ENCODE results near the gene ASCL4.

Gene ASCL4

GRCh38 chr12:107776171-107776570 lies 1.7 kb downstream of the ASCL4 start:
- Histone ChIP-seq H3K36me3 (ENCODE audit: control insufficient read depth in 1 of 2, insufficient read depth in 2 of 2, low read length in 2 of 2) (no peaks in the 10 kb centered on the region), H3K27ac (ENCODE audit: low read depth, low read length) (no peak overlapping the region), H3K4me3 (ENCODE audit: low read depth in 1 of 2, low read length in 2 of 2) (no peak overlapping the region), H3K4me1 (ENCODE audit: control insufficient read depth in 1 of 2, insufficient read depth in 2 of 2, low read length in 2 of 2) (peaks cover 0 to 4% of the 10 kb centered on the region in 2 donors), H3K9me3 (ENCODE audit: control insufficient read depth in 1 of 2, low read length in 2 of 2) (no peaks in the 10 kb centered on the region), H3K27me3 (ENCODE audit: control insufficient read depth in 1 of 2, insufficient read depth in 2 of 2, low read length in 2 of 2) (peaks cover 16 to 39% of the 10 kb centered on the region in 2 donors), H3K9ac (ENCODE audit: low read depth in 1 of 2, low read length in 2 of 2) (no peak overlapping the region)

GRCh38 chr12:107778383-107779025 lies 4.0 kb downstream of the ASCL4 start:
- H3K9ac ChIP-seq (ENCODE audit: low read depth in 1 of 2, low read length in 2 of 2) = no peak overlapping the region
- peaks cover 0 to 4% of the 10 kb centered on the region in 2 donors for H3K4me1 ChIP-seq (ENCODE audit: control insufficient read depth in 1 of 2, insufficient read depth in 2 of 2, low read length in 2 of 2)
- H3K9me3 ChIP-seq (ENCODE audit: control insufficient read depth in 1 of 2, low read length in 2 of 2) = no peaks in the 10 kb centered on the region
- no peaks in the 10 kb centered on the region for H3K36me3 ChIP-seq (ENCODE audit: control insufficient read depth in 1 of 2, insufficient read depth in 2 of 2, low read length in 2 of 2)
- H3K27ac ChIP-seq (ENCODE audit: low read depth, low read length) = no peak overlapping the region
- H3K27me3 ChIP-seq (ENCODE audit: control insufficient read depth in 1 of 2, insufficient read depth in 2 of 2, low read length in 2 of 2) = peaks cover 16 to 38% of the 10 kb centered on the region in 2 donors
- H3K4me3 ChIP-seq (ENCODE audit: low read depth in 1 of 2, low read length in 2 of 2) = no peak overlapping the region

- no peaks in the 10 kb centered on the region for H3K9me3 ChIP-seq (ENCODE audit: control insufficient read depth in 1 of 2, low read length in 2 of 2)
- H3K27ac ChIP-seq (ENCODE audit: low read depth, low read length) = no peak overlapping the region
- peaks cover 12 to 30% of the 10 kb centered on the region in 2 donors for H3K27me3 ChIP-seq (ENCODE audit: control insufficient read depth in 1 of 2, insufficient read depth in 2 of 2, low read length in 2 of 2)
- H3K4me1 ChIP-seq (ENCODE audit: control insufficient read depth in 1 of 2, insufficient read depth in 2 of 2, low read length in 2 of 2) = peaks cover 3 to 4% of the 10 kb centered on the region in 2 donors
- no peak overlapping the region for H3K9ac ChIP-seq (ENCODE audit: low read depth in 1 of 2, low read length in 2 of 2)
- no peak overlapping the region for H3K4me3 ChIP-seq (ENCODE audit: low read depth in 1 of 2, low read length in 2 of 2)
- no peaks in the 10 kb centered on the region for H3K36me3 ChIP-seq (ENCODE audit: control insufficient read depth in 1 of 2, insufficient read depth in 2 of 2, low read length in 2 of 2)
Observed at GRCh38 chr12:107779077-107779831, 4.8 kb downstream of the ASCL4 start.

GRCh38 chr12:107780298-107780697 lies 5.8 kb downstream of the ASCL4 start:
- Histone ChIP-seq H3K4me1 (ENCODE audit: control insufficient read depth in 1 of 2, insufficient read depth in 2 of 2, low read length in 2 of 2) (peaks cover 4 to 5% of the 10 kb centered on the region in 2 donors), H3K27ac (ENCODE audit: low read depth, low read length) (no peak overlapping the region), H3K9ac (ENCODE audit: low read depth in 1 of 2, low read length in 2 of 2) (no peak overlapping the region)

DNA sequence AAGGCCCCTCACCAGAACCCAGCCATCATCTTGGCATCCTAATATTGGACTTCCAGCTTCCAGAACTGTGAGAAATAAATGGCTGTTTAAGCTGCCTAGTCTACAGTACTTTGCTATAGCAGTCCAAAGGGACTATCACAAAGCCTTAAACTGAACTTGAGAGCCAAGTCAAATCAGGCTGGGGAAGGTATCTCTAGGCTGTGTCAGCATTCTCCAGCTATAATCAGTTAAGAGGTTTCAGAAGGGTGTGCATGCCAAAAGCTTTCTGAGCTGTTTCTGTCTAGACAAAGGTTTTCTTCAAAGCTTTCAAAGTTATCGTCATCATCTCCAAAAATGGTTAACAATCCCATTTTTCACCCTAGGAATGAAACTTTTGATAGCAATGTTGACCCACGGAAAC lies 7.6 kb downstream of the ASCL4 start:
- H3K27ac ChIP-seq (ENCODE audit: low read depth, low read length) = no peak overlapping the region
- H3K9me3 ChIP-seq (ENCODE audit: control insufficient read depth in 1 of 2, low read length in 2 of 2) = no peaks in the 10 kb centered on the region
- no peak overlapping the region for H3K9ac ChIP-seq (ENCODE audit: low read depth in 1 of 2, low read length in 2 of 2)
- no peaks in the 10 kb centered on the region for H3K36me3 ChIP-seq (ENCODE audit: control insufficient read depth in 1 of 2, insufficient read depth in 2 of 2, low read length in 2 of 2)
- H3K27me3 ChIP-seq (ENCODE audit: control insufficient read depth in 1 of 2, insufficient read depth in 2 of 2, low read length in 2 of 2) = peaks cover 0 to 8% of the 10 kb centered on the region in 2 donors
- H3K4me3 ChIP-seq (ENCODE audit: low read depth in 1 of 2, low read length in 2 of 2) = no peak overlapping the region
- peaks cover 4 to 5% of the 10 kb centered on the region in 2 donors for H3K4me1 ChIP-seq (ENCODE audit: control insufficient read depth in 1 of 2, insufficient read depth in 2 of 2, low read length in 2 of 2)

More at GRCh38 chr12:107780298-107780697, 5.8 kb downstream of the ASCL4 start:
- Histone ChIP-seq H3K4me3 (ENCODE audit: low read depth in 1 of 2, low read length in 2 of 2) (no peak overlapping the region), H3K9me3 (ENCODE audit: control insufficient read depth in 1 of 2, low read length in 2 of 2) (no peaks in the 10 kb centered on the region), H3K27me3 (ENCODE audit: control insufficient read depth in 1 of 2, insufficient read depth in 2 of 2, low read length in 2 of 2) (peaks cover 6 to 20% of the 10 kb centered on the region in 2 donors), H3K36me3 (ENCODE audit: control insufficient read depth in 1 of 2, insufficient read depth in 2 of 2, low read length in 2 of 2) (no peaks in the 10 kb centered on the region)

DNA sequence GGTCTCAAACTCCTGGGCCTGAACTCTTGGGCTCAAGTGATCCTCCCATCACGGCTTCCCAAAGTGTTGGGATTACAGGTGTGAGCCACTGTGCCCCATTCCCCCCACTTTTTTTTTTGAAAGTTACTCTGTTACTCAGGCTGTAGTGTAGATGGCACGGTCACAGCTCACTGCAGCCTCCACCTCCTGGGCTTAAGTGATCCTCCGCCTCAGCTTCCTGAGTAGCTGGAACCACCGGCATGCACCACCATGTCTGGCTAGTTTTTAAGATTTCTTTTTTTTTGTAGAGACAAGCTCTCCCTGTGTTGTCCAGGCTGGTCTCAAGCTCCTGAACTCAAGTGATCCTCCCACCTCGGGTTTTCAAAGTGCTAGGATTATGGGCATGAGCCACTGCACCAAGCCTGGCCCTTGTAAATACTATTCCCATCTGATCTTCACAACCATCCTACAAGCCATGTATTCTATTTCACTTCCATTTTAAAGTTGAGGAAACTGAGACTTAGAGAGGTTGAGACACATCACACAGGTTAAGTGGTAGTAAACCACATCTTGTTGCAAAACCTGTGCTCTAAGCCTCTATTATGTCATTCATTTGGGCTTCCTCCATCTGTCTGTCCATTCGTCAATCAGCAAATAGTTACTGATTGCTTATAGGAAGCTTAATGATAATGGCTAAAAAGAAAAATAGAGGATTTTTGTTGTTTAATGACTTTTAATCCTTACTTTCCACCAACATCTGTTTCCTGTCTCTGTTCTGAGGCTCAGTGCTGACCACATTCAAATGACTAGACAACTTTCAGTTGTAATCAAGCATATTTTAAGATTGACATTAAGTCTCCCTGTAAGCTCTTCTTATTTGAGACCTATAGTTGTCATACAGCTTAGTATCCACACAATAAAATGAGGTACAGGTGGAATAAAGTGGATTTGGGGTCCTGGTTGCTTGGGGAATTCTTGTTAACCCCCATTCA lies 9.2 kb downstream of the ASCL4 start:
- Histone ChIP-seq H3K9ac (ENCODE audit: low read depth in 1 of 2, low read length in 2 of 2) (no peak overlapping the region), H3K9me3 (ENCODE audit: control insufficient read depth in 1 of 2, low read length in 2 of 2) (no peaks in the 10 kb centered on the region), H3K36me3 (ENCODE audit: control insufficient read depth in 1 of 2, insufficient read depth in 2 of 2, low read length in 2 of 2) (no peaks in the 10 kb centered on the region), H3K4me1 (ENCODE audit: control insufficient read depth in 1 of 2, insufficient read depth in 2 of 2, low read length in 2 of 2) (peaks cover 4 to 5% of the 10 kb centered on the region in 2 donors), H3K4me3 (ENCODE audit: low read depth in 1 of 2, low read length in 2 of 2) (no peak overlapping the region), H3K27ac (ENCODE audit: low read depth, low read length) (no peak overlapping the region), H3K27me3 (ENCODE audit: control insufficient read depth in 1 of 2, insufficient read depth in 2 of 2, low read length in 2 of 2) (peaks cover 0 to 3% of the 10 kb centered on the region in 2 donors)

DNA sequence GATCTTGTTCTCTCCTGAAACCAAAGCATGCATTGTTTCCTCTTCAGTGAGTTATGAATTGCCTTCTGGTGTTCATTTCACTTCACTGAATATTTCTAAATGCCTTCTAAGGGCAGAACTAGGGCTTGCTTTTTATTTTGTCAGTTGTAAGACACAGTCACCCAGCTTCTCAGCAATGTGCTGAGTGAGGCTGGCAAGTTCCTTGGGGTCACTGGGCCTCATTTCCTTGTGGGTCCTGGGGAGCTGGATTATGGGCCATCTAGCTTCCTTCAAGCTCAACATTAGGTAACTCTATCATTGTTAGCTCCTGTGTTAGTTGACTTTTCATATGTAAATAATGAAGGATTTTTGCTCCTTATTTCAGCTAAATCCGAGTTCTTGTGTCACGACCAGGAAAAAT lies 13.8 kb downstream of the ASCL4 start:
- H3K4me3 ChIP-seq (ENCODE audit: low read depth in 1 of 2, low read length in 2 of 2) = no peak overlapping the region
- peaks cover 0 to 5% of the 10 kb centered on the region in 2 donors for H3K4me1 ChIP-seq (ENCODE audit: control insufficient read depth in 1 of 2, insufficient read depth in 2 of 2, low read length in 2 of 2)
- H3K27ac ChIP-seq (ENCODE audit: low read depth, low read length) = no peak overlapping the region
- H3K9me3 ChIP-seq (ENCODE audit: control insufficient read depth in 1 of 2, low read length in 2 of 2) = no peaks in the 10 kb centered on the region
- no peak overlapping the region for H3K9ac ChIP-seq (ENCODE audit: low read depth in 1 of 2, low read length in 2 of 2)
- H3K36me3 ChIP-seq (ENCODE audit: control insufficient read depth in 1 of 2, insufficient read depth in 2 of 2, low read length in 2 of 2) = no peaks in the 10 kb centered on the region
- H3K27me3 ChIP-seq (ENCODE audit: control insufficient read depth in 1 of 2, insufficient read depth in 2 of 2, low read length in 2 of 2) = peaks cover 0 to 3% of the 10 kb centered on the region in 2 donors

DNA sequence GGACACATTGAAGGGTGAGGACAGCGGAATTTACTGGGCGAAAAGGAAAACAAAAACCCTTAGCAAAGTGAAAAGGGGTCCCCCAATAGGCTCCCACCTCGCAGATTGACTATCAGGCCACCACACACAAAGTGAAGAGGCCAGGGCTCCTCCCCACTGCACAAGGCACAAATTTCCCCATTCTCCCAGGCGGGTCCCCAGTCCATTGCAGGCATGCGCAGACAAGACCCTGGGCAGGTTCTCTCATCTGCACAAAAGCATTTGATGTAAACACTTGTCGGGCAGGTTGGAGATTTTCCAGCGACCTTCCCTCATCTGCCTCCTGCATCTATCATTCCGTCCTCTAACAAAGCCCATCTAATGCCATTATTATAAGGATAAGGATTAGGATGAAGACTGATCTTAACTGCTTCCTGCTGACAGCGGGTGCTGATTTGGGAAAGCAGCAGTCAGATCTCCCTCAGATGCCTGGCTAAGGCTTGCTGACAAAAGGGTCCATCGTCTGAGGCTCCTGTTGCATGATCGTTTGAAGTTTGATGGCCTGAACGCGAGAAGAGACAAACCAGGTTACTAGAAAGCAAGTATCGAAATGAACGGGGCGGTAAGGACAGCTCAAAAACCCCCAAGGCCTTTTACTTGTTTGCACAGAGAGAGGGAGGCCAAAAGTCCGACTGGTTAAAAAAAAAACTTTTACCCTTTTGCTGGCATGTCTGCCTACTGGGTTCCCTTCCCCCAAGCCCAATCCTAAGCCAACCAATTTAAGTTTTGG lies 14.4 kb downstream of the ASCL4 start:
- H3K9me3 ChIP-seq (ENCODE audit: control insufficient read depth in 1 of 2, low read length in 2 of 2) = no peaks in the 10 kb centered on the region
- H3K27ac ChIP-seq (ENCODE audit: low read depth, low read length) = no peak overlapping the region
- H3K4me3 ChIP-seq (ENCODE audit: low read depth in 1 of 2, low read length in 2 of 2) = no peak overlapping the region
- H3K36me3 ChIP-seq (ENCODE audit: control insufficient read depth in 1 of 2, insufficient read depth in 2 of 2, low read length in 2 of 2) = no peaks in the 10 kb centered on the region
- H3K9ac ChIP-seq (ENCODE audit: low read depth in 1 of 2, low read length in 2 of 2) = no peak overlapping the region
- H3K4me1 ChIP-seq (ENCODE audit: control insufficient read depth in 1 of 2, insufficient read depth in 2 of 2, low read length in 2 of 2) = peaks cover 0 to 5% of the 10 kb centered on the region in 2 donors
- H3K27me3 ChIP-seq (ENCODE audit: control insufficient read depth in 1 of 2, insufficient read depth in 2 of 2, low read length in 2 of 2) = peaks cover 0 to 3% of the 10 kb centered on the region in 2 donors

GRCh38 chr12:107791465-107792089 lies 17.1 kb downstream of the ASCL4 start:
- no peak overlapping the region for H3K4me3 ChIP-seq (ENCODE audit: low read depth in 1 of 2, low read length in 2 of 2)
- H3K36me3 ChIP-seq (ENCODE audit: control insufficient read depth in 1 of 2, insufficient read depth in 2 of 2, low read length in 2 of 2) = no peaks in the 10 kb centered on the region
- no peaks in the 10 kb centered on the region for H3K4me1 ChIP-seq (ENCODE audit: control insufficient read depth in 1 of 2, insufficient read depth in 2 of 2, low read length in 2 of 2)
- no peak overlapping the region for H3K9ac ChIP-seq (ENCODE audit: low read depth in 1 of 2, low read length in 2 of 2)
- no peaks in the 10 kb centered on the region for H3K27me3 ChIP-seq (ENCODE audit: control insufficient read depth in 1 of 2, insufficient read depth in 2 of 2, low read length in 2 of 2)
- H3K9me3 ChIP-seq (ENCODE audit: control insufficient read depth in 1 of 2, low read length in 2 of 2) = no peaks in the 10 kb centered on the region
- H3K27ac ChIP-seq (ENCODE audit: low read depth, low read length) = no peak overlapping the region
